NCI-H460 (cell line): ENCODE results near the gene MCMBP. TPM values are rescaled to one million over a fixed set of nuclear protein-coding genes. Genes with fewer than 3 reads are reported as not detected.
"Not testable (repeated sequence)": the region's sequence is repeated elsewhere in the genome, so short reads cannot be mapped to it uniquely, and the experiment has no call there.

ENCODE experiments used
- DNase-seq: peaks from one replicate; pipeline ENCODE4 v3.0.0-alpha.2; 2016; ENCODE audit warnings: low read depth; ENCODE audit errors: extremely low read depth
- total RNA-seq: library from RNA; depleted of rRNA; stranded (reverse); fragments of >200 nt; shearing (Covaris generic); gene quantifications from 2 replicates; pipeline ENCODE4 v1.2.3, GENCODE V29; 2014; rRNA removed

The MCMBP gene
- total RNA-seq, 1 experiment from 2014 or later: 87.8 TPM

- not testable (repeated sequence) for DNase-seq
Measured at GRCh38 chr10:119795101-119795500, 77.5 kb downstream of the MCMBP start.

DNA sequence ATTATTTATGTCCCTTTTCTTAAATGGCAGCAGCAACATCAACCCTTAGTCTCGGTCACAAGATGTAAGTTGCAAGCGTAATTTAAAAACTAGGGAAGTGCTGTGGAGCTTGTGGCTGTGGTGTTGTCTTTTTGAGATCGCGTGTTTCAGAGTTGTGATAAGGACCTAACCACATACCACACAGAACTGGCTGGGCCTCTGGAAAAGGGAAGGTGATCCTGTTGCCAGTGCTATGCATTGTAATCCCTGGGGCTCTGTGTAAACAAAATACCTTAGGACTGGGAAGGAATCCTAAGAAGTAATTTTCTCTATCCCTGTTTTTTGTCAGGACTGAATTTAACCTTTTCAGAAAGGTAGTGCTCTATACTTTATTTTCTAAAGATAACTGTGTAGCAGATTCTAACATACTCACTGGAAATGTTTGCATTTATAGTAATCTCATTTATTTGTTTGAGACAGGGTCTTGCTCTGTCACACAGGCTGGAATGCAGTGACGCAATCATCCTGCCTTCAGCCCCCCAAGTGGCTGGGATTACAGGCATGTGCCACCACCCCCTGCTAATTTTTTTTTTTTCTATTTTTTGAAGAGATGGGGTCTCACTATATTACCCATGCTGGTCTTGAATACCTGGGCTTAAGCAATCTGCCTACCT is 86.4 kb downstream of the MCMBP start:
- no peak for DNase-seq

DNA sequence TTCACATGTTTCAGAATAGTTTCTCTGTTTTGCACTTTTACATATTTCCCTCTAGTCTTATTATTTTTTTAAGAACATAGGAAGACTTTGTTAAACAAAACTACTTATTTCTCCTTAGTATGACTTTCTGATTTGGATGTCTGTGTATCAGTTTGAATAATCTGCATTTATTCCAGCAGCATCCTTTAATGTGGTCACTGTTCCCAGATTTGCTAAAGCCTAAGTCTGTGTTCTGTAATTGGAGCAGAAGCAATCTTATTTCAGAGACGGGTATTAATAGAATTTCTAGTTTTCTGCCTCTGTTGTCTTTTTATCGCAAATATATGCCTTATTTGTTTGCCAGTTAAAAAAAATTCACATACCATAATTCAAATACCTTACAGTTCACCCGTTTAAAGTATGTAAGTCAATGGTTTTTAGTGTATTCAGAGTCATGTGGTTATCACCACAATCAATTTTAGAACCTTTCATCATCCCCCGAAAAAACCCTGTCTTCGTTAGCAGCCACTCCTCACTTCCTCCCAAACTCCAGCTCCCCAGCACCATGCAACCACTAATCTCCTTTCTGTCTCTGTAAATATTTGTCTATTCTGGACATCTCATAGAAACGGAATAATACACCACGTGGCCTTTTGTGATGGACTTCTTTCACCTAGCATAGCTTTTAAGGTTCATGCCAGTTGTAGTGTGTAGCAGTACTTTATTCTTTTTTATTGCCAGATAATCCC is 88.1 kb downstream of the MCMBP start:
- no peak for DNase-seq

DNA sequence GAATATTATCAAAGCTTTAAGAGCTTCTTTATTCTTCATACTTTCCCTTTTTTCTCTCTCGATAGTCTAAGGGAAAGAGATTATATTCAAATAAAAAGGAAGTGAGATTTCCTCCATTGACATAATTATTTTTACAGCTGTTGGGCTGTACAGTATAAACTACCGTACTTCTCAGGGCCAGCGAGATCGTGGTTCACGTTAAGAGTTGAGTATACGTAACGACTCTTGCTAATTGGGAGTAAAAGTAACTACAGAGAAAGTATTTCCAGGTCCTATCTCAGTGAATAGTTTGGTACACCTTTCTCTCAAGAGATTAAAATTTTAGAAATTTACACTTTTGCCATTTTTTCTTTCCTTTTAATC is 89.0 kb downstream of the MCMBP start:
- DNase-seq: no peak

DNA sequence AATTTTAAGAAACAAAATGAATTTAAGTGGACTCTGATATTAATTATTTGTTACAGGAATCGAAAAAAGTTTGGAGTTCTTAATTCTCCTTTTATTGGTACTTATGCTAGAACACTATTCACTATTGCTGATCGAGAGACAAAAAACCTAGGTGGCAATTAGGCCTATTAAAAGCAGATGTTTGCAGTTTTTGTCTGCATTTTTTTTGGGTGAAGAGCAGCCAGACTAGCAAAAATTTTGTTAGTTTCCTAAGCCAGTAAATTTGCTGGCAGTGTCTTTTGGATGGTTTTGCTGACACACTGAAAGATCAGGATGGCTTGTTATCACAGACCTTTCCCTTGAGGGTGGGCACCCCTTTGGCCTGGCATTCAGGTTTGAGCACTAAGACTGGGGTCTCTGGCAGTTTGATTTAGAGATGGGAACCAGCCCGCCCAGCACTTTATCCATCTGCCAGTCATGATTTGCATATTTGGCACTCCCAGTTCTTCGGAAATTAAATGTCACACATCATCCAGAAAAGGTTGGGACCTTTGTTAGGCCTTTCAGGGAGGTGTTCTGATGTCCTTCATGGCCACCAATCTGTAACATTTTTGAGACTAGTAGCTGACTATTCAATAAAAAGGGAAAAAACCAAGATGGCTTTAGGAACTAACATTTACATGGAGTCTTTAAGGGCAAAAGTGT is 89.5 kb downstream of the MCMBP start:
- DNase-seq: no peak

DNA sequence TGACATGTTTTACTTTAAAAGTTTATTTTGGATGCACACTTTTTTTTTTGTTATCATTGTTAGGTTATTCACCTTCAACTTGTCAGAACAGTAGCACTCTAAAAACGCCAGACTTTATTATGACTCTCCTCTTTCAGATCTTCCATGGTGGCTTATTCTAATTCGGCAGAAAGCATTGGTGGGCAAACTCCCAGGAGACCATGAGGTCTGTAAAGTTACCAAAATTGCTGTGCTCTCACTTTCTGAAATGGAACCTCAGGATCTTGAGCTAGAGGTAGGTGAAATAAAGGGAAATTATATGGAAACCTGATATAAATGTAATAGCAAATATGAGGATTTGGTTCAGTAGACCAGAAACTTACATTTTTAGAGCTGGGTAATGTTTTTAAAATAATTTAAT is 91.1 kb downstream of the MCMBP start:
- no peak for DNase-seq

DNA sequence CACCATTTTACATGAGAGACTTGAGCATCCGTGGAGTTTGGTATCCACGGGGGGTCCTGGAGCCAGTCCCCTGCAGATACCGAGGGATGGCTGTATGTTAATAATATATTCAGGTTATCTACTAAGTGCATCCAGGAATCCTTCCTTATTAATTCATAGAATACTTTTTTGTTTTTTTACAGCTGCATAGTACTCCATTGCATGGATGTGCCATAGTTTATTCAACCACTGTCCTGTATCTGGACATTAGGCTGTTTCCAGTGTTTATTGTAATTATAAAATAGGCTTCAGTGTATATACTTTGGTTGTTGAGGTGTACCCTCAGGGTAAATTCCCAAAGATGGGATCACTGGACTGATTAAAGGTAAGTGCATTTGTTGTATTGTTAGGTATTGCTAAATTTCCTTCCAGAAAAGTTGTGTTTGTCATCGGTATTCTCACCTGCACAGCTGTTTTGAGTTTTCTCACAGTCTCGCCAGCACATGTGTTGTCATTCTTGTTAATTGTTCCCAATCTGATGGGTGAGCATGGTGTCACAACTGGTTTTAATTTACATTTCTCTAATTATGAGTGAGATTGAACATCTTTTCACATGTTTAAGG is 91.7 kb downstream of the MCMBP start:
- DNase-seq: no peak

Other genes starting within 250 kb of the MCMBP start
- gene BAG3, start 221.5 kb downstream of the MCMBP start, total RNA-seq: 16.6 and 17.6 TPM in 2 replicates
- gene INPP5F, start 146.8 kb downstream of the MCMBP start, total RNA-seq: 8.0 and 9.3 TPM in 2 replicates
- 34.9 and 41.3 TPM in 2 replicates for gene SEC23IP, start 19.9 kb upstream of the MCMBP start, total RNA-seq